ENCODE results near the gene CSMD2. TPM values are rescaled to one million over a fixed set of nuclear protein-coding genes. Genes with fewer than 3 reads are reported as not detected.

The CSMD2 gene
- polyA plus RNA-seq, 1 of the 3 experiments (the other 2 are of a cell fraction), result not detected

DNA sequence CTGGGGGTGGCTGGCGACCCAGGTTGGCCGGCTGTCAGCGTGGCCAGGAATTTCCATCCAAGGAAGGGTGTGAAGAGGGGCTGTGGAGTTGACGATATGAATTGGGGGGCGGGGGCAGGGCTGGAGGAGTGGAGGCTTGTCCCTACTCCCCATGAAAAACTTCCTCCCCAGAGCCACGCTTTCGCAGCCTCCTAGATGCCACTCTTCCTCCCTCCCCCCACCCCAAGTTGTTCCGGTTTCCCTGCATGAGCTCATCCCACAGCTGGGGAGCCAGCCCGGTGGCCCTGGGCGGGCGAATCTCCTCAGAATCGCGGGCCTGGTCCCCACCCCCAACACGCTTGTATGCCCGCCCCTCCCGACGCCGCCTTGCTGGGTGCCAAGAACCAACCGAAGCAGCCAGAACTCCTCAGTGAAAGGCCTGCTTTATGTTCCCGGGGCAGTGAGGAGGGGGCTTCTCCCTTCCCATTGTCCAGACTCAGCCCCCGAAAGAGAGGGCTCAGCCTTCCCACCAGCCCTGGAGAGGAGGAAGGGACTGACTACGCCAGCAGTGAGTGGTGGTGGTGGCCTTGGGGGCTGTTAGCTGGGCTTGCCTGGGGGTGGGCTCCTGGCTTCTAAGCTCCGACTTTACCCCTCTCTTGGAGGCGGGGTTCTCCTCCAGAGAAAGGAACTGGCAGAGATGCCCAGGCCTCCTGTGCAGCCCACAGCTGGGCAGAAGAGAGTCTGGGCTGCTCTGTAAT is 1.8 kb upstream of the CSMD2 start:
- TF ChIP-seq, protein P1, sequence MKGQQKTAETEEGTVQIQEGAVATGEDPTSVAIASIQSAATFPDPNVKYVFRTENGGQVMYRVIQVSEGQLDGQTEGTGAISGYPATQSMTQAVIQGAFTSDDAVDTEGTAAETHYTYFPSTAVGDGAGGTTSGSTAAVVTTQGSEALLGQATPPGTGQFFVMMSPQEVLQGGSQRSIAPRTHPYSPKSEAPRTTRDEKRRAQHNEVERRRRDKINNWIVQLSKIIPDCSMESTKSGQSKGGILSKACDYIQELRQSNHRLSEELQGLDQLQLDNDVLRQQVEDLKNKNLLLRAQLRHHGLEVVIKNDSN (IDR thresholded peaks at IDR 0.05; ENCODE audit: borderline replicate concordance, low read depth), result no peak
- TF ChIP-seq TCF12 (IDR thresholded peaks at IDR 0.05), result no peak
- no peak for TF ChIP-seq ELF1 (IDR thresholded peaks at IDR 0.05)
- no peak for TF ChIP-seq EP300 (IDR thresholded peaks at IDR 0.05; ENCODE audit: borderline replicate concordance in 1 of 2, low read depth in 1 of 2, low read length in 1 of 2)
- TF ChIP-seq, protein P2, sequence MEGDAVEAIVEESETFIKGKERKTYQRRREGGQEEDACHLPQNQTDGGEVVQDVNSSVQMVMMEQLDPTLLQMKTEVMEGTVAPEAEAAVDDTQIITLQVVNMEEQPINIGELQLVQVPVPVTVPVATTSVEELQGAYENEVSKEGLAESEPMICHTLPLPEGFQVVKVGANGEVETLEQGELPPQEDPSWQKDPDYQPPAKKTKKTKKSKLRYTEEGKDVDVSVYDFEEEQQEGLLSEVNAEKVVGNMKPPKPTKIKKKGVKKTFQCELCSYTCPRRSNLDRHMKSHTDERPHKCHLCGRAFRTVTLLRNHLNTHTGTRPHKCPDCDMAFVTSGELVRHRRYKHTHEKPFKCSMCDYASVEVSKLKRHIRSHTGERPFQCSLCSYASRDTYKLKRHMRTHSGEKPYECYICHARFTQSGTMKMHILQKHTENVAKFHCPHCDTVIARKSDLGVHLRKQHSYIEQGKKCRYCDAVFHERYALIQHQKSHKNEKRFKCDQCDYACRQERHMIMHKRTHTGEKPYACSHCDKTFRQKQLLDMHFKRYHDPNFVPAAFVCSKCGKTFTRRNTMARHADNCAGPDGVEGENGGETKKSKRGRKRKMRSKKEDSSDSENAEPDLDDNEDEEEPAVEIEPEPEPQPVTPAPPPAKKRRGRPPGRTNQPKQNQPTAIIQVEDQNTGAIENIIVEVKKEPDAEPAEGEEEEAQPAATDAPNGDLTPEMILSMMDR (IDR thresholded peaks at IDR 0.05), result no peak
- no peak for TF ChIP-seq EZH2phosphoT487 (IDR thresholded peaks at IDR 0.05; ENCODE audit: borderline replicate concordance, low read depth)
- no peak for TF ChIP-seq SMC3 (IDR thresholded peaks at IDR 0.05; ENCODE audit: low read depth, low read length)
- TF ChIP-seq MEF2A (IDR thresholded peaks at IDR 0.05; ENCODE audit: borderline replicate concordance, low read depth), result no peak
- TF ChIP-seq RCOR1 (IDR thresholded peaks at IDR 0.05; ENCODE audit: low read length), result no peak
- TF ChIP-seq FOXM1 (IDR thresholded peaks at IDR 0.05; ENCODE audit: low read depth), result no peak
- peaks cover 0 to 15% of the 10 kb centered on the region in 2 experiments; a peak in 1 of 4 replicates for H3K4me1 ChIP-seq (ENCODE audit: control insufficient read depth in 1 of 2, insufficient read depth in 2 of 2, low read depth in 1 of 2, low read length in 1 of 2)
- no peaks in the 10 kb centered on the region for H3K27me3 ChIP-seq (ENCODE audit: insufficient read depth)
- no peaks in the 10 kb centered on the region for H3K79me2 ChIP-seq (ENCODE audit: insufficient read depth)
- H3K27ac ChIP-seq (ENCODE audit: low read depth in 2 of 2, low read length in 1 of 2), result no peak overlapping the region
- H4K20me1 ChIP-seq (ENCODE audit: insufficient read depth), result no peaks in the 10 kb centered on the region
- H3K9me3 ChIP-seq, result no peaks in the 10 kb centered on the region
- H3F3A ChIP-seq (replicated peaks; ENCODE audit: insufficient read depth), result no peaks in the 10 kb centered on the region
- no peak overlapping the region for H2AFZ ChIP-seq (ENCODE audit: low read depth)
- CTCF ChIA-PET, result interaction anchor here (0.8 to 4.2 kb wide), 4 partner anchors 12 to 534 kb away, joined by 3 to 64 read pairs (median 4); no protein-coding TSS in a partner anchor
- no peak overlapping the region for H3K4me2 ChIP-seq
- H3K4me3 ChIP-seq (ENCODE audit: low read depth in 2 of 2, low read length in 1 of 2), result no peak overlapping the region
- WGBS (ENCODE audit: low lambda C conversion rate), result 60% methylated on average over 23 of the region's 24 CpGs
- H3K9ac ChIP-seq, result no peak overlapping the region
- H3K9me2 ChIP-seq, result no peaks in the 10 kb centered on the region
- H3K36me3 ChIP-seq (replicated peaks in 1 of 2; ENCODE audit: control insufficient read depth in 1 of 2, insufficient read depth in 2 of 2, low read length in 1 of 2), result no peaks in the 10 kb centered on the region
- POLR2A ChIA-PET, result interaction anchor here (0.6 kb wide), 1 partner anchor 1132 kb away, joined by 3 read pairs; no protein-coding TSS in a partner anchor
- DNase-seq, result peak; percentile 22

DNA sequence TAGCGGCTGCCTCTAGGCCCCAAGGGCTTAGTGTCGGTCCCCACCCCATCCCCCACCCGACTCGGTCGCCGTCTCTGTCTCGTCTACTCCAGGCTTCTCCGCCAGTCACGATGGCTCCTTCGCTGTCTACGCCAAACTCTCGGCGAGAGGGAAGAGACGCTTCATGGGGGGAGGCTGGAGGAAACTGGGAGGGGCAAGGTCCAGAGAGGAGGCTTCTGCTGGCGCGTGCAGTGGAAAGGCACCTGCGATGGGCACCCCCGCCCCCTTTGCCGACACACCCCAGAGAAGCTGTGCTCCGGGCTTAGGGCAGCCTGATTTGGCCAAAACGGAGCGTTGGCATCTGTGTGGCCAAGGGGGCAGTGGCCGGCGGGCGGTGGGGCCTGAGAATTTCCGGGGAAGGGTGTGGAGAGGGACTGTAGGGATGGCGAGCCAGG is 1.2 kb upstream of the CSMD2 start:
- CTCF ChIA-PET, result interaction anchor here (4.2 kb wide), 1 partner anchor 533 kb away, joined by 64 read pairs; no protein-coding TSS in a partner anchor
- H2AFZ ChIP-seq (ENCODE audit: low read depth), result no peak overlapping the region
- no peaks in the 10 kb centered on the region for H3K9me3 ChIP-seq
- no peak overlapping the region for H3K9ac ChIP-seq
- no peak overlapping the region for H3K4me3 ChIP-seq (ENCODE audit: low read depth in 2 of 2, low read length in 1 of 2)
- no peaks in the 10 kb centered on the region for H3K79me2 ChIP-seq (ENCODE audit: insufficient read depth)
- no peaks in the 10 kb centered on the region for H3K36me3 ChIP-seq (replicated peaks in 1 of 2; ENCODE audit: control insufficient read depth in 1 of 2, insufficient read depth in 2 of 2, low read length in 1 of 2)
- no peaks in the 10 kb centered on the region for H3K27me3 ChIP-seq (ENCODE audit: insufficient read depth)
- no peak overlapping the region for H3K27ac ChIP-seq (ENCODE audit: low read depth in 2 of 2, low read length in 1 of 2)
- no peaks in the 10 kb centered on the region for H3F3A ChIP-seq (replicated peaks; ENCODE audit: insufficient read depth)
- no peak overlapping the region for H3K4me2 ChIP-seq
- POLR2A ChIA-PET, result interaction anchor here (0.6 kb wide), 1 partner anchor 1132 kb away, joined by 3 read pairs; no protein-coding TSS in a partner anchor
- peak; percentile 40 for DNase-seq
- peaks cover 0 to 15% of the 10 kb centered on the region in 2 experiments; a peak in 1 of 4 replicates for H3K4me1 ChIP-seq (ENCODE audit: control insufficient read depth in 1 of 2, insufficient read depth in 2 of 2, low read depth in 1 of 2, low read length in 1 of 2)
- H3K9me2 ChIP-seq, result no peaks in the 10 kb centered on the region
- TF ChIP-seq, protein P3, sequence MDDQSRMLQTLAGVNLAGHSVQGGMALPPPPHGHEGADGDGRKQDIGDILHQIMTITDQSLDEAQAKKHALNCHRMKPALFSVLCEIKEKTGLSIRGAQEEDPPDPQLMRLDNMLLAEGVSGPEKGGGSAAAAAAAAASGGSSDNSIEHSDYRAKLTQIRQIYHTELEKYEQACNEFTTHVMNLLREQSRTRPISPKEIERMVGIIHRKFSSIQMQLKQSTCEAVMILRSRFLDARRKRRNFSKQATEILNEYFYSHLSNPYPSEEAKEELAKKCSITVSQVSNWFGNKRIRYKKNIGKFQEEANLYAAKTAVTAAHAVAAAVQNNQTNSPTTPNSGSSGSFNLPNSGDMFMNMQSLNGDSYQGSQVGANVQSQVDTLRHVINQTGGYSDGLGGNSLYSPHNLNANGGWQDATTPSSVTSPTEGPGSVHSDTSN (IDR thresholded peaks at IDR 0.05), result no peak
- no peak for TF ChIP-seq MXI1 (IDR thresholded peaks at IDR 0.05; ENCODE audit: low read depth, low read length)
- H4K20me1 ChIP-seq (ENCODE audit: insufficient read depth), result no peaks in the 10 kb centered on the region
- WGBS (ENCODE audit: low lambda C conversion rate), result 23% methylated on average over 23 of the region's 27 CpGs
